GM19468 (cell line): ENCODE results near the gene CHD1.
"Not testable (repeated sequence)": the region's sequence is repeated elsewhere in the genome, so short reads cannot be mapped to it uniquely, and the experiment has no call there.

Experiments used
- ATAC-seq: cut with Tn5 transposase; IDR thresholded peaks from one replicate; pipeline ENCODE4 v1.9.1; 2021; ENCODE audit warnings: mild to moderate bottlenecking, moderate library complexity, moderate number of reproducible peaks; ENCODE audit not compliant: unreplicated experiment; ENCODE audit errors: extremely low read depth

CHD1 gene

GRCh38 chr5:98928873-98929709 lies at the start of gene CHD1:
Gene CHD1 (minus strand): TSS chr5:98929007. CDS start chr5:98926386, 2,621 bp downstream.
- peak; percentile 67 for ATAC-seq

- no peak for ATAC-seq
These were observed 49.7 kb upstream of the CHD1 start for GRCh38 chr5:98978528-98978927.

GRCh38 chr5:98977723-98978122 lies 48.9 kb upstream of the CHD1 start:
- no peak for ATAC-seq

- ATAC-seq: peak; percentile 87
These were observed 47.0 kb upstream of the CHD1 start for GRCh38 chr5:98975682-98976407.

- ATAC-seq: no peak
These were observed 46.4 kb upstream of the CHD1 start for GRCh38 chr5:98975223-98975622.

GRCh38 chr5:98969400-98969799 lies 40.6 kb upstream of the CHD1 start:
- ATAC-seq: no peak

- ATAC-seq: no peak
These were observed 39.3 kb upstream of the CHD1 start for GRCh38 chr5:98968056-98968564.

GRCh38 chr5:98965226-98965625 lies 36.4 kb upstream of the CHD1 start:
- no peak for ATAC-seq

- no peak for ATAC-seq
These were observed 35.8 kb upstream of the CHD1 start for GRCh38 chr5:98964621-98965020.

GRCh38 chr5:98963019-98963418 lies 34.2 kb upstream of the CHD1 start:
- no peak for ATAC-seq

- no peak for ATAC-seq
These were observed 33.8 kb upstream of the CHD1 start for GRCh38 chr5:98962587-98962986.

- ATAC-seq: no peak
These were observed 33.0 kb upstream of the CHD1 start for GRCh38 chr5:98961665-98962344.

GRCh38 chr5:98957307-98957706 lies 28.5 kb upstream of the CHD1 start:
- ATAC-seq: no peak

GRCh38 chr5:98955888-98956287 lies 27.1 kb upstream of the CHD1 start:
- ATAC-seq: not testable (repeated sequence)

- not testable (repeated sequence) for ATAC-seq
These were observed 26.7 kb upstream of the CHD1 start for GRCh38 chr5:98955471-98955870.

- no peak for ATAC-seq
These were observed 25.7 kb upstream of the CHD1 start for GRCh38 chr5:98954392-98955028.

GRCh38 chr5:98942847-98943246 lies 14.0 kb upstream of the CHD1 start:
- no peak for ATAC-seq

GRCh38 chr5:98941131-98941883 lies 12.5 kb upstream of the CHD1 start:
- no peak for ATAC-seq

GRCh38 chr5:98940581-98940980 lies 11.8 kb upstream of the CHD1 start:
- ATAC-seq: no peak

- no peak for ATAC-seq
These were observed 9.7 kb upstream of the CHD1 start for GRCh38 chr5:98938464-98938863.
